Ishikawa (cell line): ENCODE data around the gene RNU6-7.

Experiments used
- CEBPB ChIP-seq: IDR thresholded peaks from 2 replicates; pipeline ENCODE4 v1.6.1; 2012
- CREB1 ChIP-seq: IDR thresholded peaks from 2 replicates; pipeline ENCODE4 v1.6.1; 2012; ENCODE audit warnings: low read depth
- EGR1 ChIP-seq: IDR thresholded peaks from 2 replicates; pipeline ENCODE4 v1.6.1; 2012
- EP300 ChIP-seq: IDR thresholded peaks from 2 replicates; pipeline ENCODE4 v1.6.1; 2012; ENCODE audit warnings: borderline replicate concordance
- FOXM1 ChIP-seq: IDR thresholded peaks from 2 replicates; pipeline ENCODE4 v1.6.1; 2012; ENCODE audit warnings: low read depth, borderline replicate concordance
- NFIC ChIP-seq: IDR thresholded peaks from 2 replicates; pipeline ENCODE4 v1.6.1; 2012
- RAD21 ChIP-seq: IDR thresholded peaks from 2 replicates; pipeline ENCODE4 v1.6.1; 2012; ENCODE audit warnings: low read depth
- TAF1 ChIP-seq: IDR thresholded peaks from 2 replicates; pipeline ENCODE4 v1.6.1; 2012; ENCODE audit warnings: low read depth, mild to moderate bottlenecking
- TCF12 ChIP-seq: IDR thresholded peaks from 2 replicates; pipeline ENCODE4 v1.6.1; 2012; ENCODE audit warnings: low read depth
- TEAD4 ChIP-seq: IDR thresholded peaks from 2 replicates; pipeline ENCODE4 v1.6.1; 2012
- YY1 ChIP-seq: IDR thresholded peaks from 2 replicates; pipeline ENCODE4 v1.6.1; 2012; ENCODE audit warnings: low read depth
- ZBTB7A ChIP-seq: IDR thresholded peaks from 2 replicates; pipeline ENCODE4 v1.6.1; 2012; ENCODE audit warnings: low read depth
- TF ChIP-seq, protein P1 (sequence below): IDR thresholded peaks from 2 replicates; pipeline ENCODE4 v1.6.1; 2012
- TF ChIP-seq, protein P2 (sequence below): IDR thresholded peaks from 2 replicates; pipeline ENCODE4 v1.6.1; 2012
- TF ChIP-seq, protein P3 (sequence below): IDR thresholded peaks from 2 replicates; pipeline ENCODE4 v1.6.1; 2012; ENCODE audit warnings: low read depth, mild to moderate bottlenecking

The RNU6-7 gene

DNA sequence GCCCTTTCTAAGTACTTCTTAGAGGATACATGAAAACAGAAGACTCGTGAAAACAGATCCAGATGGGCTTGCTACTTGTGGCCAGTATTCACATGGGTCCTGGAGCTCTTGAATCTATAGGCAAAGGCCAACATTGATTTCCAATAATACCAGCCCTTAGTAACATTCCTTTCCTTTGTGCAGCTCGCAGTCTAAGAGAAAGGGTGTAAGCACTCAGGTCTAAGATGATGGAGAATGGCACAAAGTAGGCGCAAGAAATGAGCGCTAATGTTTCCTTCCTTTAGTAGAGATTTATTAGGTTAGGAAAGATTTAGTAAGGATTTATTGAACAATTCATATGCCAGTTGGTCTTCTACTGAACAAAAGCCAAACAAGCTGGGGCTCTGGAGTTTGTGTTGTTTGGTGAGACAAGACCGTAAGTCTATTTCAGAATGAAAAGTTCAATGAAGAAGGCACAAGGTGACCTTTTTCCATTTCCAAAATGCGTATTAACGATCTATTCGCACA lies 699 bp downstream of the RNU6-7 start:
- TF ChIP-seq, protein P1, sequence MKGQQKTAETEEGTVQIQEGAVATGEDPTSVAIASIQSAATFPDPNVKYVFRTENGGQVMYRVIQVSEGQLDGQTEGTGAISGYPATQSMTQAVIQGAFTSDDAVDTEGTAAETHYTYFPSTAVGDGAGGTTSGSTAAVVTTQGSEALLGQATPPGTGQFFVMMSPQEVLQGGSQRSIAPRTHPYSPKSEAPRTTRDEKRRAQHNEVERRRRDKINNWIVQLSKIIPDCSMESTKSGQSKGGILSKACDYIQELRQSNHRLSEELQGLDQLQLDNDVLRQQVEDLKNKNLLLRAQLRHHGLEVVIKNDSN = no peak

DNA sequence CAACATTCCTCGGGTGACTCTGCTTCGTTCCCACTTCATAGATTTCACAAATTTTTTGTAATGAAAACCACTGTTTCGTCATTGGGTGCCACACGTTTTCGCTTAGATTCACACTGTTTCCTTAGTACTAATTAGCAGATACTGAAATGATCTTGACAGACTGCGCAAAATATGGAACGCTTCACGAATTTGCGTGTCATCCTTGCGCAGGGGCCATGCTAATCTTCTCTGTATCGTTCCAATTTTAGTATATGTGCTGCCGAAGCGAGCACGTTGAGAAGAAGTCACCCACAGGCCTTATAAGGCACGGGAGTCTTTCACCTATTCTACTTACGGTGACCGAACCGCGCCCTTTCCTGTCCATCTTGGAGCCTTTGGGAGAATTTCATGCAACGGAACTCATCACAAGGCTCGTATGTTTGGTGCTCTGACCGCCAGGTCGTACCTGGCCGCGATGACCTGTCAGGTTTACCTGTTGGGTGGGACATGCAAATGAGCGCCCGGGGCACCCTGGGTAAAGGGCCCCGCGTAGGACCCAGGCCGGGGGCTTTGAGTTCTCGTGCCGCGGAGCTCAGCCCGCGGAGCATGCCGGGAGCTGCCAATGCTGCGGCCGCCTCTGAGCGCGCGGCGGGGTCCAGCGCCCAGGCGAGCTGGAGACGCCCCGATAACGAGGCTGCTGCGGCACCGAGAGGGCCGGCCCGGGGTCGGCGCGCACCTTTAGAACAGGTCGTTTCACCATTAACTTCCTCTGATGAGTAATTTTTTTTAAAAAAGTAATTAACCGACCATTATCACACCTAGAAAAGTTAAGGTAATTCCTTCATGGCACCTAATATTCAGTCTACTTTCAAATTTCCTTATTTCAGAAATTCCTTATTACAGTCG lies 1.4 kb downstream of the RNU6-7 start, which contains the start of gene RNU6-8:
RNU6-8 (minus strand) TSS at position 272 of the 885 bp plus-strand sequence.
- TF ChIP-seq YY1 (0 out of 2 replicates have a peak, but pooled peaks have one; percentile 39), EGR1 (no peak), FOXM1 (no peak), CREB1 (peak; percentile 12; the same call in 1 of the 2 replicates), TEAD4 (peak; percentile 68; the same call in 1 of the 2 replicates), CEBPB (peak; percentile 64), ZBTB7A (no peak), TAF1 (peak; percentile 37; the same call in 1 of the 2 replicates), NFIC (no peak)
- TF ChIP-seq, protein P2, sequence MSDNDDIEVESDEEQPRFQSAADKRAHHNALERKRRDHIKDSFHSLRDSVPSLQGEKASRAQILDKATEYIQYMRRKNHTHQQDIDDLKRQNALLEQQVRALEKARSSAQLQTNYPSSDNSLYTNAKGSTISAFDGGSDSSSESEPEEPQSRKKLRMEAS = peak; percentile 83
- TF ChIP-seq, protein P3, sequence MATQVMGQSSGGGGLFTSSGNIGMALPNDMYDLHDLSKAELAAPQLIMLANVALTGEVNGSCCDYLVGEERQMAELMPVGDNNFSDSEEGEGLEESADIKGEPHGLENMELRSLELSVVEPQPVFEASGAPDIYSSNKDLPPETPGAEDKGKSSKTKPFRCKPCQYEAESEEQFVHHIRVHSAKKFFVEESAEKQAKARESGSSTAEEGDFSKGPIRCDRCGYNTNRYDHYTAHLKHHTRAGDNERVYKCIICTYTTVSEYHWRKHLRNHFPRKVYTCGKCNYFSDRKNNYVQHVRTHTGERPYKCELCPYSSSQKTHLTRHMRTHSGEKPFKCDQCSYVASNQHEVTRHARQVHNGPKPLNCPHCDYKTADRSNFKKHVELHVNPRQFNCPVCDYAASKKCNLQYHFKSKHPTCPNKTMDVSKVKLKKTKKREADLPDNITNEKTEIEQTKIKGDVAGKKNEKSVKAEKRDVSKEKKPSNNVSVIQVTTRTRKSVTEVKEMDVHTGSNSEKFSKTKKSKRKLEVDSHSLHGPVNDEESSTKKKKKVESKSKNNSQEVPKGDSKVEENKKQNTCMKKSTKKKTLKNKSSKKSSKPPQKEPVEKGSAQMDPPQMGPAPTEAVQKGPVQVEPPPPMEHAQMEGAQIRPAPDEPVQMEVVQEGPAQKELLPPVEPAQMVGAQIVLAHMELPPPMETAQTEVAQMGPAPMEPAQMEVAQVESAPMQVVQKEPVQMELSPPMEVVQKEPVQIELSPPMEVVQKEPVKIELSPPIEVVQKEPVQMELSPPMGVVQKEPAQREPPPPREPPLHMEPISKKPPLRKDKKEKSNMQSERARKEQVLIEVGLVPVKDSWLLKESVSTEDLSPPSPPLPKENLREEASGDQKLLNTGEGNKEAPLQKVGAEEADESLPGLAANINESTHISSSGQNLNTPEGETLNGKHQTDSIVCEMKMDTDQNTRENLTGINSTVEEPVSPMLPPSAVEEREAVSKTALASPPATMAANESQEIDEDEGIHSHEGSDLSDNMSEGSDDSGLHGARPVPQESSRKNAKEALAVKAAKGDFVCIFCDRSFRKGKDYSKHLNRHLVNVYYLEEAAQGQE = no peak

DNA sequence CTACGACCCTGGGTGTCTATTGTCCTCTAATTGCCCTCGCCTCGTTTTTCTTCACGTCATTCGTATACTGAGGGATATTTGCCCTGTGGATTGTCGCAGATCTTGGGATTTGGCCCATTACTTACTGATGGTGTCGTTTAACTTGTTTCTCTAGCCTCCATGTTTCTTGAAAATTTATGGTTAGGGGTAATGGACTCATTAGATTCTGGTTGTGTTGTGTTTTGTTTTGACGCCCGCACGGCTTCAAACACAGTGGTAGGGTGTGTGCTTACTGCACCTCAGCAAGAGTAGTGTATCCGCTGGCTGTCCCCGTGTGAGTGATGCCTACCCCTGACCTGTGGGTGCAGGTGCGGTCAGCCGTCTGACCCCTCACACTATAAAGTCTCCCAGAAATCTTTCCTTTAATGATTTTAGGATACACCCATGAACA lies 2.1 kb downstream of the RNU6-7 start:
- TF ChIP-seq YY1 = 0 out of 2 replicates have a peak, but pooled peaks have one; percentile 19
- TF ChIP-seq, protein P2 = 0 out of 2 replicates have a peak, but pooled peaks have one; percentile 3
- TF ChIP-seq TAF1 = no peak

DNA sequence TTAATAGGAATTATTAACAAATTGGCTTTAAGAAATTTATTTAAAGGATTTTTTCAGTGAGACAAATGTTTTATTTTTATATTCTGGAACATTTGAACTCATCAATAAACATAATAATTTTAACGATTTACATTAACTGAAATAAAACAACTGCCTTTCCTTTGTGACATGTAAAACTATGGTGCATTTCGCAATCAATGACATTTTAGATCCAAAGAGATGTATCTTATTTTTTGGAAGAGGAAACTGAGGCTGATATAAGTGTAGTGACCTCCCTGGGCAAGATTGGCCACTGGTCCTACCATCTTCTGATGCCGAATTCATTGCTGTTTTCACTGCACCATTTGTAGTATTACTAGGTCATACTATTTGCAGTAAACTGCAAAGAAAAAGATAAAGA lies 3.7 kb downstream of the RNU6-7 start:
- TF ChIP-seq RAD21 (no peak), NFIC (no peak), CEBPB (peak; percentile 60; the same call in 1 of the 2 replicates)

DNA sequence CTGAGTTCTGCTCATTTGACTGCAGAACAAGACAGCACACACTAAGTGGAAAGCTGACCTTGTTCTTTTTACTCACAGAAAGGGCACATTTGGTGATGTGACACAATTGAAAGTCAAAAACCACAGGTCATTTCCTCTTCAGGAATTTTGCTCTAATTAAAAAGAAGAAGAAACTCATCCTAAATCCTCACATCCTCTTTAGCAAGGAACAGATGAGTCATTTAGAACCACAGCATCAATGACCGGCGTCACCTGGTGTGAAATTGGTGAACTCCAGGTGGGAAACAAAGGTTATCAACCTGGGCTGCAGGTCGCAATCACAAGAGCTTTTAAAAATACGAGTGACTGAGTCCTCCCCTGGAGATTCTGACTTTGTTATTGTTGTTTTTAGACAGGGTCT lies 4.1 kb downstream of the RNU6-7 start:
- TF ChIP-seq, protein P1 = no peak
- TF ChIP-seq, protein P3 = no peak
- TF ChIP-seq FOXM1 = no peak
- TF ChIP-seq, protein P2 = no peak
- no peak for TF ChIP-seq TAF1
- no peak for TF ChIP-seq YY1
- no peak for TF ChIP-seq RAD21
- TF ChIP-seq CREB1 = no peak
- no peak for TF ChIP-seq TCF12
- no peak for TF ChIP-seq ZBTB7A
- no peak for TF ChIP-seq NFIC
- no peak for TF ChIP-seq TEAD4
- no peak for TF ChIP-seq CEBPB
- no peak for TF ChIP-seq EGR1
- TF ChIP-seq EP300 = no peak

DNA sequence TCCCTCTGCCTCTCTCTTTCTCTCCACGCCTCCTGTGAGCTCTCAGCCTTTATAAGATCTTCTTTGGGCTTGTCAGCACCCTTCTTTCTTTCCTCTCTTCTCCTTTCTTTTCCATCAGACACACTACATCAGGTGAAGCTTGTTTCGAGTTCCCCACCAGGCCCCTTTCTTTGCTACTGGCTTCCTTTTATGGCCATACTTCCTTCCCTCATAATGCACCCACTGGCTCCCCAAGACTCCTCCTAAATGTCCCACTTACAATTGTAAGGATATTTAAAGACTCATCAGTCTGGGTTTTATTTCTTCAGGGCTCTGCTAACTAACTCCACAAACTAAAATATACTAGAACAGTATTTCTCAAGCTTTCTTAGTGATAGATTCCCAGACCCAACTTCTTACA lies 4.7 kb downstream of the RNU6-7 start:
- TF ChIP-seq, protein P3 = no peak
- TF ChIP-seq NFIC (no peak), TEAD4 (no peak), CREB1 (no peak), TCF12 (no peak), RAD21 (no peak)
